Common myeloid progenitor, CD34-positive (primary cell): Measurements from ENCODE around the gene B4GALT5.

Source experiments
- CTCF ChIA-PET: fragments of 350-600 bp; sonication (Branson Sonifier 250); formaldehyde crosslinking; loops from one replicate; lab custom pipeline; 2021; ENCODE audit warnings: antibody characterized with exemption; lab: Charles Lee
- POLR2A ChIA-PET: fragments of 350-600 bp; sonication (Branson Sonifier 250); formaldehyde crosslinking; loops from one replicate; lab custom pipeline; 2021; ENCODE audit warnings: antibody characterized with exemption; lab: Charles Lee
- DNase-seq, 3 donors: peaks; one replicate each; pipeline versions ENCODE4 v3.0.0 to v3.0.0-alpha.2; 2013
- H3K27ac ChIP-seq, 2 experiments: 1 replicate in 1 of 2; 2 replicates in 1 of 2; pipeline ENCODE4 v1.7.0; 2013; ENCODE audit warnings: inconsistent platforms in 2 of 2, low read length in 2 of 2, mild to moderate bottlenecking in 2 of 2, low read depth in 1 of 2, moderate library complexity in 1 of 2; ENCODE audit not compliant: severe bottlenecking in 2 of 2, insufficient read depth in 1 of 2, poor library complexity in 1 of 2
- H3K27me3 ChIP-seq, 5 experiments: replicated peaks in 2 of 5; 1 replicate in 3 of 5; 2 replicates in 2 of 5; pipeline versions ENCODE4 v1.6.1 to v1.7.0; 2013; ENCODE audit warnings: low read length in 4 of 5, mild to moderate bottlenecking in 2 of 5, moderate library complexity in 2 of 5, inconsistent platforms in 1 of 5; ENCODE audit not compliant: insufficient read depth in 5 of 5, control insufficient read depth in 4 of 5
- H3K36me3 ChIP-seq, 4 experiments: 1 replicate in 2 of 4; 2 replicates in 2 of 4; pipeline versions ENCODE4 v1.6.1 to v1.7.0; 2013; ENCODE audit warnings: low read length in 3 of 4, control low read depth in 1 of 4, mild to moderate bottlenecking in 1 of 4; ENCODE audit not compliant: control insufficient read depth in 4 of 4, insufficient read depth in 4 of 4
- H3K4me1 ChIP-seq, 4 experiments: 1 replicate in 3 of 4; 2 replicates in 1 of 4; pipeline versions ENCODE4 v1.6.1 to v1.7.1; 2013; ENCODE audit warnings: low read length in 3 of 4, mild to moderate bottlenecking in 3 of 4, control low read depth in 1 of 4, inconsistent platforms in 1 of 4, moderate library complexity in 1 of 4; ENCODE audit not compliant: control insufficient read depth in 4 of 4, insufficient read depth in 4 of 4; ENCODE audit errors: control extremely low read depth in 1 of 4
- H3K4me3 ChIP-seq, 7 experiments: 1 replicate in 4 of 7; 2 replicates in 3 of 7; pipeline versions ENCODE4 v1.5.1 to v1.7.0; 2013; ENCODE audit warnings: mild to moderate bottlenecking in 7 of 7, low read length in 6 of 7, moderate library complexity in 6 of 7, inconsistent platforms in 2 of 7, low read depth in 2 of 7, control low read depth in 1 of 7; ENCODE audit not compliant: insufficient read depth in 4 of 7, control insufficient read depth in 1 of 7; ENCODE audit errors: extremely low read depth in 1 of 7
- H3K9me3 ChIP-seq, 5 experiments: 1 replicate in 4 of 5; 2 replicates in 1 of 5; pipeline versions ENCODE4 v1.6.1 to v1.7.1; 2013; ENCODE audit warnings: low read length in 4 of 5, mild to moderate bottlenecking in 2 of 5, inconsistent platforms in 1 of 5, low read depth in 1 of 5, moderate library complexity in 1 of 5; ENCODE audit not compliant: control insufficient read depth in 4 of 5, insufficient read depth in 2 of 5; ENCODE audit errors: control extremely low read depth in 1 of 5
- WGBS: methylation state at CpG from one replicate; pipeline ENCODE4 v1.1.5; 2013; ENCODE audit not compliant: insufficient coverage; 5-methylcytosine and 5-hydroxymethylcytosine counted together

The B4GALT5 gene

GRCh38 chr20:49656304-49656703, 57.4 kb downstream of the B4GALT5 start:
- CTCF ChIA-PET, result interaction anchor here (1.1 kb wide), 1 partner anchor 47 kb away, joined by 3 read pairs; no protein-coding TSS in a partner anchor
- no peak for DNase-seq
- no peak overlapping the region for H3K4me3 ChIP-seq
- H3K4me1 ChIP-seq, result peaks cover 0 to 7% (median 0%) of the 10 kb centered on the region in 4 experiments
- H3K36me3 ChIP-seq, result peaks cover 11 to 47% (median 33%) of the 10 kb centered on the region in 4 experiments
- WGBS, result 98% methylated on average over 4 of the region's 7 CpGs
- no peaks in the 10 kb centered on the region for H3K27me3 ChIP-seq
- POLR2A ChIA-PET, result no interaction called here
- H3K27ac ChIP-seq, result no peak overlapping the region
- no peaks in the 10 kb centered on the region for H3K9me3 ChIP-seq

GRCh38 chr20:49653925-49654434, 59.7 kb downstream of the B4GALT5 start:
- WGBS, result 98% methylated on average over 7 of the region's 8 CpGs
- no peak overlapping the region for H3K4me3 ChIP-seq
- no peaks in the 10 kb centered on the region for H3K9me3 ChIP-seq
- H3K4me1 ChIP-seq, result peaks cover 0 to 7% (median 0%) of the 10 kb centered on the region in 4 experiments
- POLR2A ChIA-PET, result no interaction called here
- CTCF ChIA-PET, result no interaction called here
- peaks cover 11 to 57% (median 34%) of the 10 kb centered on the region in 4 experiments for H3K36me3 ChIP-seq
- H3K27me3 ChIP-seq, result no peaks in the 10 kb centered on the region
- H3K27ac ChIP-seq, result no peak overlapping the region
- no peak for DNase-seq

- ChIA-PET POLR2A (no interaction called here), CTCF (interaction anchor here (1.3 kb wide), 1 partner anchor 11 kb away, joined by 3 read pairs; no protein-coding TSS in a partner anchor)
- no peaks in the 10 kb centered on the region for H3K27me3 ChIP-seq
- H3K4me3 ChIP-seq, result no peak overlapping the region
- WGBS, result no CpG with 5 or more reads among the region's 3 CpGs
- no peak for DNase-seq
- peaks cover 24 to 78% (median 51%) of the 10 kb centered on the region in 4 experiments for H3K36me3 ChIP-seq
- H3K9me3 ChIP-seq, result no peaks in the 10 kb centered on the region
- H3K4me1 ChIP-seq, result peaks cover 0 to 7% (median 0%) of the 10 kb centered on the region in 4 experiments
- no peak overlapping the region for H3K27ac ChIP-seq
Observed at GRCh38 chr20:49649672-49650071, 64.0 kb downstream of the B4GALT5 start.

- H3K36me3 ChIP-seq, result peaks cover 23 to 76% (median 44%) of the 10 kb centered on the region in 4 experiments
Observed at GRCh38 chr20:49647550-49647949, 66.1 kb downstream of the B4GALT5 start.

GRCh38 chr20:49646528-49646927, 67.2 kb downstream of the B4GALT5 start:
- WGBS, result no CpG with 5 or more reads among the region's 2 CpGs
- no peaks in the 10 kb centered on the region for H3K27me3 ChIP-seq
- no peak overlapping the region for H3K4me3 ChIP-seq
- H3K27ac ChIP-seq, result no peak overlapping the region
- POLR2A ChIA-PET, result no interaction called here
- H3K36me3 ChIP-seq, result peaks cover 32 to 80% (median 48%) of the 10 kb centered on the region in 4 experiments
- no peaks in the 10 kb centered on the region for H3K4me1 ChIP-seq
- CTCF ChIA-PET, result interaction anchor here (0.9 to 1.1 kb wide), 2 partner anchors 132 to 451 kb away, joined by 3 read pairs; no protein-coding TSS in a partner anchor
- no peaks in the 10 kb centered on the region for H3K9me3 ChIP-seq
- no peak for DNase-seq

More at GRCh38 chr20:49647550-49647949, 66.1 kb downstream of the B4GALT5 start:
- DNase-seq, result no peak
- WGBS, result no CpG with 5 or more reads among the region's 6 CpGs
- H3K27ac ChIP-seq, result no peak overlapping the region
- no peak overlapping the region for H3K4me3 ChIP-seq
- CTCF ChIA-PET, result no interaction called here
- no peaks in the 10 kb centered on the region for H3K4me1 ChIP-seq
- no peaks in the 10 kb centered on the region for H3K9me3 ChIP-seq
- POLR2A ChIA-PET, result no interaction called here
- H3K27me3 ChIP-seq, result no peaks in the 10 kb centered on the region

- no peak for DNase-seq
- CTCF ChIA-PET, result interaction anchor here (0.9 to 1.1 kb wide), 2 partner anchors 132 to 451 kb away, joined by 3 read pairs; no protein-coding TSS in a partner anchor
- 100% methylated on average over 3 of the region's 3 CpGs for WGBS
- peaks cover 36 to 84% (median 52%) of the 10 kb centered on the region in 4 experiments for H3K36me3 ChIP-seq
- H3K4me3 ChIP-seq, result no peak overlapping the region
- no peaks in the 10 kb centered on the region for H3K27me3 ChIP-seq
- no peaks in the 10 kb centered on the region for H3K4me1 ChIP-seq
- no peak overlapping the region for H3K27ac ChIP-seq
- POLR2A ChIA-PET, result no interaction called here
- H3K9me3 ChIP-seq, result no peaks in the 10 kb centered on the region
Observed at GRCh38 chr20:49646126-49646525, 67.6 kb downstream of the B4GALT5 start.

- H3K9me3 ChIP-seq, result no peaks in the 10 kb centered on the region
- CTCF ChIA-PET, result no interaction called here
- H3K36me3 ChIP-seq, result peaks cover 44 to 89% (median 59%) of the 10 kb centered on the region in 4 experiments
- H3K27me3 ChIP-seq, result no peaks in the 10 kb centered on the region
- H3K4me3 ChIP-seq, result no peak overlapping the region
- POLR2A ChIA-PET, result no interaction called here
- DNase-seq, result no peak
- H3K4me1 ChIP-seq, result no peaks in the 10 kb centered on the region
- WGBS, result 100% methylated on average over 3 of the region's 5 CpGs
- H3K27ac ChIP-seq, result no peak overlapping the region
Observed at GRCh38 chr20:49644980-49645565, 68.6 kb downstream of the B4GALT5 start.
